ENCODE measurements around the gene CYP3A5.

- TF ChIP-seq CTCF (IDR thresholded peaks at IDR 0.05; ENCODE audit: low read depth, low read length) (no peak), EZH2phosphoT487 (IDR thresholded peaks at IDR 0.05; ENCODE audit: low read depth) (no peak)
Measured at GRCh38 chr7:99665312-99666012, 14.3 kb downstream of the CYP3A5 start.

Data from OCI-LY3 (cell line).